ENCODE data around the gene L3MBTL4.

GRCh38 chr18:6115710-6116109, 299.0 kb downstream of the L3MBTL4 start:
- TF ChIP-seq CTCF (IDR thresholded peaks at IDR 0.05) (no peak), POLR2AphosphoS5 (IDR thresholded peaks at IDR 0.05; ENCODE audit: low read depth, low read length) (no peak), REST (IDR thresholded peaks at IDR 0.05; ENCODE audit: insufficient read depth in 1 of 2, low read depth in 2 of 2, low read length in 1 of 2) (no peak), SIN3A (IDR thresholded peaks at IDR 0.05; ENCODE audit: borderline replicate concordance, insufficient read depth, low read depth, low read length) (no peak), TCF7L2 (IDR thresholded peaks at IDR 0.05; ENCODE audit: low read depth, low read length) (no peak)

All from Panc1 (cell line).